Activated naive CD4-positive, alpha-beta T cell treated with anti-CD3 and anti-CD28 coated beads, Interleukin-2, amount 50 U/mL, for 16 hours (primary cell): Measurements from ENCODE around the gene KRTAP10-7.
"Not testable (repeated sequence)": the region's sequence is repeated elsewhere in the genome, so short reads cannot be mapped to it uniquely, and the experiment has no call there.

Source experiments
- DNase-seq: peaks from one replicate; pipeline ENCODE4 v3.0.0-alpha.2; 2020

Gene KRTAP10-7, protein sequence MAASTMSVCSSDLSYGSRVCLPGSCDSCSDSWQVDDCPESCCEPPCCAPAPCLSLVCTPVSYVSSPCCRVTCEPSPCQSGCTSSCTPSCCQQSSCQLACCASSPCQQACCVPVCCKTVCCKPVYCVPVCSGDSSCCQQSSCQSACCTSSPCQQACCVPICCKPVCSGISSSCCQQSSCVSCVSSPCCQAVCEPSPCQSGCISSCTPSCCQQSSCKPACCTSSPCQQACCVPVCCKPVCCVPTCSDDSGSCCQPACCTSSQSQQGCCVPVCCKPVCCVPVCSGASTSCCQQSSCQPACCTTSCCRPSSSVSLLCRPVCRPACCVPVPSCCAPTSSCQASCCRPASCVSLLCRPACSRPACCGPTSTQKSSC

DNA sequence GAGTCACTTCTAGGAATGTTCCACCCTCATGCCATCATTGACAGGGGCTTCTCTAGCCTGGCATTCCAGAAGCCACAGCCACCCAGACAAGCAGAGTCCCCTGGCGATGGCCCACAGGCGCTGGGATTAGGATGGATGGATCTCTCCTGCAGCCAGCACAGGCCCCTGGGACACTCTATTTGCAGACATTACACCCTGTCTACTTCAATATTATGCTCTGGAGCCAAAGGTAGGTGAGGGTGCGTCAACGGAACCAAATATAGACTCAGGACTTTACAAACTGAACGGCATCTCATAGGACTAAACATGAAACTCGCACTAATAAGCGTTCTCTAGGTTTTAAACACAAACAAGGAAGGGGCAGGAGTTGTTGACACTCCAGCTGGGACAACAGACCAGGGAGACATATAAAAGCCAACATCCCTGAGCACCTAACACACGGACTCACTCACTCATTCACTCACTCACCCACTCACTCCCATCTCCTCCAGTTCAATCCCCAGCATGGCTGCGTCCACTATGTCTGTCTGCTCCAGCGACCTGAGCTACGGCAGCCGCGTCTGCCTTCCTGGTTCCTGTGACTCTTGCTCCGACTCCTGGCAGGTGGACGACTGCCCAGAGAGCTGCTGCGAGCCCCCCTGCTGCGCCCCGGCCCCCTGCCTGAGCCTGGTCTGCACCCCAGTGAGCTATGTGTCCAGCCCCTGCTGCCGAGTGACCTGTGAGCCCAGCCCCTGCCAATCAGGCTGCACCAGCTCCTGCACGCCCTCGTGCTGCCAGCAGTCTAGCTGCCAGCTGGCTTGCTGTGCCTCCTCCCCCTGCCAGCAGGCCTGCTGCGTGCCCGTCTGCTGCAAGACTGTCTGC is at the start of gene KRTAP10-7:
Gene KRTAP10-7 (plus strand): TSS at position 480 of the 861 bp plus-strand sequence. CDS start 25 bp downstream, at position 505.
- not testable (repeated sequence) for DNase-seq

GRCh38 chr21:44550807-44551206 is 49.6 kb upstream of the KRTAP10-7 start:
- DNase-seq = no peak

- DNase-seq = no peak
These were observed 48.9 kb upstream of the KRTAP10-7 start, which contains the start of gene KRTAP10-2 for GRCh38 chr21:44551340-44551961. KRTAP10-2 (minus strand) TSS chr21:44551505; CDS start chr21:44551458, 47 bp downstream.

DNA sequence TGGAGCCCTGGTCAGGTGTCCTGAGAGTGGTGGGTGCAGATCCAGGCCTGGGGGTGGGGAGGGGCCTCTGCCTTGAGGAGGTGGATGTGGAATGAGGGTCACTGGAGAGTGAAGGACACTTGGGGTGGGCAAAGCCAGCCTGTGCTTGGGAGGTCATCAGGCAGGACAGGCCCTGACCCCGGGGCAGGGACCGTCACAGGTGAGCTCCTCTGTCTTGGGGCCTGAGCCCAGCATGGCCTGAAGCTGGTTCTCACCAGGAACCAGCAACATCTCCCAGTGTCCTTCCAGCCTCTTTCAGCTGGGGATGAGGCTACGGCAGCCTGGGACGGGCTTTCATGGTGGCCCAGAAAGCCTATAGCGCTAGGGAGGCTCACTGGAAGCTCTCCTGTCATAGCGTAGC is 48.3 kb upstream of the KRTAP10-7 start:
- no peak for DNase-seq

- no peak for DNase-seq
These were observed 47.7 kb upstream of the KRTAP10-7 start for GRCh38 chr21:44552681-44553080.

DNA sequence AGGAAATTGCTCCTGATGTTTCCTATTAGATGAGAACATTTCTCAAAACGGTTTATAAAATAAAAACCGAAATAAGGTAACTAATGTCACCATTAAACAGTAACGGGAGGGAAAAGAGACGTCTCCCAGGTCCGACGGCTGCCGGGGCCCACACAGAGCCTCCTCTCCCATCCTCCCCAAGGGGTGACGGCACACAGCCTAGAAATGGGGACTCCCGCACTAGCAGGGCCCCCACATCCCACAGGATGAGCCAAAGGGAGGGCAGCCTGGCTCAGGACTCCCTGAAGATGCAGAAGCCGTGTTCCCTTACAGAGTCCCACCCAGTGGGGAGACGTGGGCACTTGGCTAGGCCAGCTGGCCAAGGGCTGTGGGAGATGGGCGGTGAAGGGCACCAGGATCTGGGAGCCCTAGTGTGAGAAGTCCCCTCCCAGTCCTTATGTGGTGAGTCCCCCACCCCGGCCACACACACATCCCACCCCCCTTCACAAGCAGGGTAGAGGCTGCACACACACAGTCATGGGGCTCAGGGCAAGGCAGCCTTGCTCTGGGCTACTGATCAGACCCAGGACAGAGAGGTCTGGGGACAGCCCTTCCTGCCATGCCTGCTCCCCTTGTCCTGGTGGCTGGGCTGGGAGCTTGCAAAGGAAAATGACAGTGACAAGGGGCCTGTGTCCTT is 45.1 kb upstream of the KRTAP10-7 start:
- DNase-seq = no peak

GRCh38 chr21:44556879-44557278 is 43.5 kb upstream of the KRTAP10-7 start:
- DNase-seq = no peak

DNA sequence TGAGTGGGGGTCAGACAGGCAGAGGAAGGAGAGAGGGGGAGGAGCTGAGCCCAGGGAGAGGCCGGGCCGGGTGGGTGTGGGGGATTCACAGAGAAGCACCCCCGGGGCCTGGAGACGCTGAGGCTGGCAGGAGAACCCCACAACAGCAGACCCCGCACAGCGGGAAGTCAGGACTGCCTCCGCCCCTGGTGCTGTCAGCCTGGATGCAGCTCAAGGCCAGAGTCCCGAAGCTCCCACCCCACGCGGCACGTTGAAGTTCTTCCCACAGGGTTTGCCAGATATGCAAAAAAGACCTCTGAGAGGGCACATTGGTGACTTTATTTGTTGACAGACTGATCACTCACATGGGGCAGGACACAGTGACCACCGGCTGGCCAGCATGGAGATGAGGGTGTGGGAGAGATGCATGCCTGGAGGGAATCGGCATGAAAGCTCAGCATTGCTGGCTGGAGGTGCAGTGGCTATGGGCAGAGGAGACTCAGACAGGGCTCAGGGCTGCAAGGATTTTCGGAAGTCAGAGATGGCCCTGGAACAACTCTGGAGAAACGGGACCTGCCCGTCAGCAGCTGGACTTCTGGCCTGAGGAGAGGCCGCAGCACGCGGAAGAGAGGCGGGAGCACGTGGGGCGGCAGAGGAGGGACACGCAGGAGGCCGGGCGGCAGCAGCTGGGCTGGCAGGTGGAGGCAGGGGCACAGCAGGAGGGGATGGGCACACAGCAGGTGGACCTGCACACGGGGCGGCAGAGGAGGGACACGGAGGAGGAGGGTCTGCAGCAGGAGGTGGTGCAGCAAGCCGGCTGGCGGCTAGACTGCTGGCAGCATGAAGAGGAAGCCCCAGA is 42.7 kb upstream of the KRTAP10-7 start:
- no peak for DNase-seq

DNA sequence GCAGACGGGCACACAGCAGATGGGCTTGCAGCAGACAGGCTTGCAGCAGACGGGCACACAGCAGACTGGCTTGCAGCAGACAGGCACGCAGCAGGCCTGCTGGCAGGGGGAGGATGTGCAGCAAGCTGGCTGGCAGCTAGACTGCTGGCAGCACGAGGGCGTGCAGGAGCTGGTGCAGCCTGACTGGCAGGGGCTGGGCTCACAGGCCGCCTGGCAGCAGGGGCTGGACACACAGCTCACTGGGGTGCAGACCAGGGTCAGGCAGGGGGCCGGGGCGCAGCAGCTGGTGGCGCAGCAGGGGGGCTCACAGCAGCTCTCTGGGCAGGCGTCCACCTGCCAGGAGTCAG is 42.1 kb upstream of the KRTAP10-7 start:
- not testable (repeated sequence) for DNase-seq

- no peak for DNase-seq
These were observed 41.7 kb upstream of the KRTAP10-7 start, which contains the start of gene KRTAP10-3 for GRCh38 chr21:44558695-44559094. KRTAP10-3 (minus strand) TSS chr21:44558795; CDS start chr21:44558715, 80 bp downstream.

- DNase-seq = no peak
These were observed 36.3 kb upstream of the KRTAP10-7 start for GRCh38 chr21:44564099-44564498.

DNA sequence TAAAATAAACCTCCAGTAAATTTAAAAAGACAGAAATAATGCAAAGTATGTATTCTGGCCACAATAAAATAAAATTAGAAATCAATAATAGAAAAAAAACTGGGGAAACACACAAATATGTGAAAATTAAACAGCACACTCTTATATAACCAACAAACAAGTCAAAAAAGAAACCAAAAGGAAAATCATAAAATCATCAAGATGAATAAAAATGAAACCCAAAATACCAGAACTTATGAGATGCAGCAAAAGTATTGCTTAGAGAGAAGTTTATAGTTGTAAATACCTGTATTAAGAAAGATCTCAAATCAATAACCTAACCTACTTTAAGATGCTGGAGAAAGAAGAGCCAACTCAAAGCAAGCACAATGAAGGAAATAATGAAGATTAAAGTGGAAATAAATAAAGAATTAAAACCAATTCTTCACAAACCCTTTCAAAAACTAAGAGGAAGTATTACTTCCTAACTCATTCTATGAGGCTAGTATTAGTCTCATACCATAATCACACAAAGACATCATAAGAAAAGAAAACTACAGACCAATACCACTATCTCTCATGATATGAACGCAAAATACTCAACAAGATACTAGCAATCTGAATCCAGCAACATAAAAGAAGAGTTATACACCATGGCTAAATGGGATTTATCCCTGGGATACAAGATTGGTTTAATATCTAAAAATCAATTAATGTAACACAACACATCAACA is 35.4 kb upstream of the KRTAP10-7 start:
- DNase-seq = no peak

DNA sequence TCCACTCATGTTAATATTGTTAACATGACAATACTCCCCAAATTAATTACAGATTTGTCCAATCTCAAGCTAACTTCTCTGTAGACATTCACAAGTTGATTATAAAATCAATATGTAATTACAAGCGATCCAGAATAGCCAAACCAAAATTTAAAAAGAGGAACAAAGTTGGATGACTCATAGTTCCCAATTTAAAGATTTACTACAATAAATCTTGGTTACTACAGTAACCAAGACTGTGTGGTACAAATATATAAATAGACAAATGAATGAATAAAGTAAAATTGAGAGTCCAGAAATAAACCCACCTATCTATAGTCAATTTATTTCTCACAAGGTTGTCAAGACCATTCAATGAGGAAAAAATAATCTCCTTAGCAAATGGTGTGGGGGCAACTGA is 34.0 kb upstream of the KRTAP10-7 start:
- DNase-seq = no peak

DNA sequence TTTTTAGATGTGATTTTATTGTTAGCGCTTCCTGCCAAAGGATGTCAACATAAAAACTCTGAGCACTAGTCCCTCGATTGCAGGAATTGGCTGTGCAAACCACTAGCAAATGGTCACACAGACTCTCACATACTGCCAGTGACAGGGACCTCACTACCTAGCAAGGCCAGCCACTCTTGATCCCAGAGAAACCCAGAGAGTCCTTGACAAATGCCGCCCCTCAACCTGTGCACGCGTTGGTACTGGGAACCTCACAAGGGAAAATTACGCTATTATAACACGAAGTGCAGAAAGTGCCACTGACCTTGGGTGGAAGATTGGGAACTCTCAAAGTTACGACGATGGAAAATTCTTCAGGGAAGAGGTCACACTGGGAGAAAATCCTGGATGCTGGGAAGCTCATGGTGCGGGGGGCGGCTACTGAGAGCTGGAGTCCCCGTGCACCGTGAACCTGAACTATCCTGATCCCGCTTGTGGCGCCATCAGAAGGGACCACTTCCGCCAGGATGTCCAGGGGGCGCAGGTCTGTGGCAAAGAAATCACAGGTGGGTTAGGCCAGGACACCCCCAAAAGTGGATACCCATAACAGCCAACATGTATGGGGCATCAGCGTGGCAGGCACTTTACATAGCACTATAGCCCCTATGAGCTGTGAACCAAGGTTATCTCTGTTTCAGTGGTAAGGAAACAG is 32.8 kb upstream of the KRTAP10-7 start:
- DNase-seq = no peak

DNA sequence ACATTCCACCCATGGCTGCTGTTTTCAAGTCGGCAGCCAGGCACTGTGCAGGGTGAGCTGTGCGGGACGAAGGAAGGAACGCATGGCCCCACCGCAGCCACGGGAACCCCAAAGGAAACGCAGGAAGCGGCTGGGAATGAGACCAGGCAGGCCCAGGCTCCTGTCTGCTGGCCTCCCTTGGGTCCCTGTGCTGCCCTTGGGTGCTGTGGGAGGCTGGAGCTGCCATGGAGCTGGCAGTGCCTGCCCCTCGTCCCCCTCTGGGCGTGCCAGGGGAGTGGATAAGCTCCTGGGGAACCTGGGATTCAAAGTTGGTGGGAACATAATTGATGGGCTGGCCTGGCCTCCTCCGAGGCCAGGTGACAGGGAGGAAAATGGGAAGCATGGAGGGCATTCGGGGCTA is 32.1 kb upstream of the KRTAP10-7 start:
- DNase-seq = no peak

GRCh38 chr21:44568667-44569556 is 31.5 kb upstream of the KRTAP10-7 start:
- DNase-seq = no peak

- DNase-seq = no peak
These were observed 30.4 kb upstream of the KRTAP10-7 start for GRCh38 chr21:44569861-44570517.

- DNase-seq = no peak
These were observed 29.1 kb upstream of the KRTAP10-7 start for GRCh38 chr21:44571296-44571695.
